ENCODE measurements around the gene LGR5.
"Not testable (repeated sequence)": the region's sequence is repeated elsewhere in the genome, so short reads cannot be mapped to it uniquely, and the experiment has no call there.

LGR5 gene

GRCh38 chr12:71465796-71466195 lies 26.2 kb downstream of the LGR5 start:
- in situ Hi-C loops (cut with MboI; ENCODE audit: low sequenced_read_pairs), result no loop called here

DNA sequence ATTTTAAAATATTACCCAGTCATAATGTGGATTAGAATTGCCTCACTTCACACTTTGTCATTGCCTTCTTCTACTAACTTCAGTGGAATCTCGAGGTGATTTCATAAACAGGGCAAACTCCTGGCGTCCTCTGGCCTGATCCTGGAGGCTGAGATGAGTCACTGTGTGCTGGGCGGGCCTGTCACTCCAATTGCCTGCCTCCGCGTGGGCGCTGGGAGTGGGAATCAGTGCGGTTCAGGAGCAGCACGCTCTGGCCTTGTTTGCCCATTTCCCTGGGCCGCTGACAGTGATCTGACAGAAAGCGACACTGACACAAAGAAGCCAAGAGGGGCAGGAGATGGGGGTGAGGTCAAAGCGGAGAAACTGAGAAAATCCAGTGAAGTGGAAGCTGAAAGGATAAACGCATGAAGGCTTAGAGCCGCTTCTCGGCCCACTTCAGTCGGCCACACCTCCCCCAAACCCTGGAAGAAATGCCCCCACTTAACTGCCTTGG lies 29.7 kb downstream of the LGR5 start:
- in situ Hi-C loops (cut with MboI; ENCODE audit: low sequenced_read_pairs), result no loop called here

DNA sequence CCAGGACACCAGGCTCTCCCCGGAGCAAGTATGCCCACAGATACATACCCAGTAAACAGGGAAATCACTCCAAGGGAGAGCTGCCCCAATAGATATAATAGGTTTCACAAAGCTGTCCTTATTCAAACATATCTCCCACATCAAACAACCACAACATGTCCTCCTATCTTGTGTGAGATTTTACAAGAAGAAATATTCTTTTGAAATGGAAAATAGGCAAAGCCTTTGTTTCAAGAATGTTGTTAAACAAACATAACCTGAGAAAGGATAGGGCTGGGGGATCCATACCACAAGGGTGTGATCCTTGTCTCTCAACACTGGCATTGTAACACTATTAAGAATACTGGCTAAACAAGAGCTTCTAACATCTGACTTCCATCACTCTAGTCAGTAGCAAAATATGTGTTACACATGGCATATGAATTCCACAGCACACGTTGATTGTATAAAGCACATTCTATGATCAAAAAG lies 32.9 kb downstream of the LGR5 start:
- in situ Hi-C loops (cut with MboI; ENCODE audit: low sequenced_read_pairs), result no loop called here

DNA sequence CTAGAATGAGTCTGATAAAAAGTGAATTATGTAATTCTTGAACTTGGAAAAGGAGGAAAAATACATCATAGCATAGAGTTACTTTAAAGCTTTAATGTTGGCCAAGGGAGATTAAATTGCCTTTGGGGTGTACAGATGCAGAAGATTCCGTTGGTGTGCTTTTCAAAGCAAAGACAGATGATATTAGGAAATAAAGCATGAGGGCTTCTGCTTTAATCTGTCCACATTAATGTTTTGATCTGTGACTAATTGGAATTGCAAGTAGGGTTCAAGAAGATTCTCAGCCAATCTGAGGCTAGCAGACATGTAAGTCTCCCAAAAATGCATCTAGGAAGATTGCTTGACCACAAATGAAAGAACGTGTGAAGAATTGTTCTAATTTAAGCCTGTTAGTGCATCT lies 35.2 kb downstream of the LGR5 start:
- in situ Hi-C loops (cut with MboI; ENCODE audit: low sequenced_read_pairs), result no loop called here

DNA sequence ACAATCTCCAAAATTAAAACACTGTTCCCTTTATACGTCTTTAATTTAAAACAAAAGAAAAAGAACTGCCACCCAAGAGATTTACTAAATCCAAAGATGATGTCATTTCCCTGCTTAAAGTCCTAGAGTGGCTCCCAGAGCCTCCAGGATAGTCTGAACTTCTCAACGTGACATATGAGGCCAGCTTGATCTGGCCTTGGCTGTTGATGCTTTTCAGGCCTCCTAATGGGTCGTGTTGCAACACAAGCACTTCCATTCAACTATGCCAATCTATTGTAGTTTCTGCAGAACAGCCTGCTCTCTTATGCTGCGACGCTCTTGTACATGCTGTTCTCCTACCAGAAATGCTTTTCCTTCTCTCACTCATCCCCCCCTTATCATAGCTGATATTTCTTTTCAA lies 35.7 kb downstream of the LGR5 start:
- in situ Hi-C loops (cut with MboI; ENCODE audit: low sequenced_read_pairs), result no loop called here

GRCh38 chr12:71476513-71476912 lies 36.9 kb downstream of the LGR5 start:
- in situ Hi-C loops (cut with MboI; ENCODE audit: low sequenced_read_pairs), result no loop called here

DNA sequence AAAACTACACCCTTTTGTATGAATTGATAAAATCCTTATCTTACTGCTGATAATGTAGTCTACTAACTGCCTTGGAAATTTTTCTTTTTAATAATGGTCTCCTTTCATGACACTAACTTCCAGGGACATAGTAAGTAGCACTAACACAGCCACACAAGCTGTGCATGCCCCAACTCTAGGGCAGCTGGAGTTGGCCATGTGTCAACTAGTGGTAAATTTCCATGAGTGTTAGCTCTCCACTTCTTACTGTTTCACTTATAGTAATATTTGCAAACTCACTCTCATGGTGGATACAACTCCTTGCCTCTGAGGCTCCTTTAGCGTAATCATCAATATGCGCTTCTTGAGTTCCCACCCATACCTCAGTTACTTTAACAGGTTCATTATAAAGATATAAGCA lies 38.0 kb downstream of the LGR5 start:
- in situ Hi-C loops (cut with MboI; ENCODE audit: low sequenced_read_pairs), result no loop called here

GRCh38 chr12:71478270-71478669 lies 38.7 kb downstream of the LGR5 start:
- in situ Hi-C loops (cut with MboI; ENCODE audit: low sequenced_read_pairs), result no loop called here

DNA sequence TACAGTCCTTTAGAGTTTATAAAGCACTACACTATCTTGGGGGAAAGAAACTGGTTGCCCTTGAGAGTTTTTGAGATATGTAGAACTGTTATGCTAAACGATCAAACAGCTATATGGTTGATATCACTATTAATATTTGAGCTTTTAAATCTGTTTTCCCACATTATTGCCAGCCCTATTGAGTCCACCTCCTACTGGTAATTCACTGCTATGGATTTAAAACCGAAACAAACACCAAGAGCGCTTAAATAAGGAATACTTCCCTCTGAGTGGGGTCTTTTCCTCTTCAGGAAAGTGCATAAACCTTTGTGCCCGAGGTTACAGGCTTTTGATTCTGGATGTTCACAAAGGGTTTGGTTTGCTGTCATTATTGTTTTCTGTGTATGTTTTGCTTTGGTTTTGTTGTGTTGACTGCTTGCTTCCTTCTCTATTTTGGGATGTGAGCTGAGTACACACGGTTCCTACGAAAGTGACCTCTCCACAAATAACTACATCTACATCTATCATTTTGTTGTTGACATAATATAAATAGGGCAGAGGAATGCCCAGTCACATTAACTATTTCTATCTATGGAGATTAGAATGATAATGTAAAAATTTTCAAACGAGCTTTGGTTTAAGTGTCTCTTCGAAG lies 44.8 kb downstream of the LGR5 start:
- in situ Hi-C loops (cut with MboI; ENCODE audit: low sequenced_read_pairs), result no loop called here

GRCh38 chr12:71490844-71491243 lies 51.2 kb downstream of the LGR5 start:
- in situ Hi-C loops (cut with MboI; ENCODE audit: low sequenced_read_pairs), result not testable (repeated sequence)

DNA sequence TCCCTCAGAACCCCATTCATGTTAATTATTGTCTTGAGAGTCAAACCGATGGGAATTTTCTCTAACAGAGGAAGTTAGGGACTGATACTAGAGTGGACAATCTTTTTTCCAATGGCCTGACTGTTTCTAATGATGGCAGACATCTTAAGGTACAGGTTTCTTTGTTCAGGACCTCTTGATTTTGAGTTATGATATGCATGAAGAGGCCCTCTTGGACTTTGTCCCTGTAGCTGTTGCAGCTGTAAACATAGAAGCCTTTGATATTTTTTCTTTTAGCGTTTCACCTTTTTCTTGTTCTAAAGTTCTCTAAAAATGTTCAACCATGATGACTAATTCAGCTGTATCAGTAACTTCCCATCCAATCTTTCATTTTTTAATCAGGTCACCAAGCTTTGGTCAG lies 53.0 kb downstream of the LGR5 start:
- in situ Hi-C loops (cut with MboI; ENCODE audit: low sequenced_read_pairs), result no loop called here

DNA sequence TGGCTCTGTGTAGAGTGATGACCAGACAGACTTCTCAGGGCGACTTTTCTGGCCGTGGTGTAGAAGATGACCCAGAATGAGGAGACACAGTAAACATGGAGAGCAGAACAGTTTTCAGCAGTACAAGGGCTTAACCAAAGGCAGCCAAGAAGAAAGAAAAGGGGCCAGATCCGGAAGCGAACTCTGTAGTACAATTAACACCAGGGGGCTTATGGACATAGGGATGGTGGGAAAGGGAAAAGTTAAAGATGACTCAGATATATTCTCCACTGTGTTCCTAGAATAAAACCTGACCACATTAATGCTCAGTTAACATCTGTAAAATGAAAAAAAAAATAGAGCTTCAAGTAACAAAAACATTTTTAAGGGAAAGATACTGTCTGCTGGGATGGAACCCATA lies 60.2 kb downstream of the LGR5 start:
- in situ Hi-C loops (cut with MboI; ENCODE audit: low sequenced_read_pairs), result no loop called here

DNA sequence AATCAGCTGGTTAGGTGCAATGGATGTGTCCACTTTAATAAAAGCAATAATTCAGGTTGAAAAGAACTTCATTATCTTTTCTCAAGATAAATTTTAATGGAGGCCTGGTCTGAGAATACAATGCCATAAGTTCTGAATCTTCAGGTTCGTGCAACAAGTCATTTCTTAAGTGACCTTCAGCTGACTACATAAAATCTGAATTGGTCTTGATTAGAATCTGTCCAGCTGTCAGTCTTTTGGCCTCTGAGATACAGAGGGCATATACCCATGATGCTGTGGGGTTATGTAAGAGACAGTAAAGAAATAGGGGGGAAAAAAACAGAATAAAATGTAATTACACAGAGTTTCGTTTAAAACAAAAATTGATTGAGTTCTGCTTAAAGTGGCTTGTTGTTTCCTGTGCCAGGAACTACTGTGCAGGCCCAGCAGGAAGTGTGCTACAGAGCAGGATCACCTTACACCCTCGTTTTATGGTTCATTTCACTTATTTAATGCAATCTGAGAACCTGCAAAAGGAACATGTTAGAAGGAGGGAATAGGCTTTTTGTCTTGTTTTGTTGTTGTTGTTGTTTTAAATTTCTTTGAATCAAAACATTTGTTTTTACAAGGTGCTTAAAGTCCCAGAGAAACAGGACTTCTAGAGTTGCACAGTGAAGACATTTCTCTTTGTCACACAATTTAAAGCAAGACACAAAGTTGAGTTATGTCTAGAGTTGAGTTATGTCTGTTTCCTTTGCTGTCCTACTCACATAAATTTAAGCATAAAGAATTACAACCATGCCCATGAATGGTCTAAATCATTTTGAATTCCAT lies 64.2 kb downstream of the LGR5 start:
- in situ Hi-C loops (cut with MboI; ENCODE audit: low sequenced_read_pairs), result no loop called here

GRCh38 chr12:71504476-71504875 lies 64.9 kb downstream of the LGR5 start:
- in situ Hi-C loops (cut with MboI; ENCODE audit: low sequenced_read_pairs), result no loop called here

- in situ Hi-C loops (cut with MboI; ENCODE audit: low sequenced_read_pairs), result no loop called here
Measured at GRCh38 chr12:71509705-71510104, 70.1 kb downstream of the LGR5 start.

GRCh38 chr12:71517145-71517846 lies 77.7 kb downstream of the LGR5 start:
- in situ Hi-C loops (cut with MboI; ENCODE audit: low sequenced_read_pairs), result no loop called here

- in situ Hi-C loops (cut with MboI; ENCODE audit: low sequenced_read_pairs), result no loop called here
Measured at GRCh38 chr12:71521125-71521524, 81.5 kb downstream of the LGR5 start.

DNA sequence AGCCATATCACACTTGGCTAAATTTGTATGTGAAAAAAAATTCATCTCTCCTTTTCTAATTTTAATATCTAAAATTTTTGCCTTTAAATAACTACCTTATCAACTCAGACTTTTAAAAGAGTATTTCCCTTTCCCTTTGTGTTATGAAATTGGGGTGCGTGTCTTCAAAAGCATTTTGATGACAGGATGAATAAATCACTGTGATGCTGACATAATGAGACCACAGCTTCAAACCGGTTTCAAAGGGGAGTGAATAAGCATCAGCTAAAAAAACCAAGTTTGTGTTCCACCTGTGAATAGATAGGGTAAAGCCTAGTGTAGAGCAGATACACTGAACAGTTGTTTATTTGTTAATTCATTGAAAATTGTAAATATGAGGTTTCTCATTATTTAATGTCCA lies 85.0 kb downstream of the LGR5 start:
- in situ Hi-C loops (cut with MboI; ENCODE audit: low sequenced_read_pairs), result no loop called here

DNA sequence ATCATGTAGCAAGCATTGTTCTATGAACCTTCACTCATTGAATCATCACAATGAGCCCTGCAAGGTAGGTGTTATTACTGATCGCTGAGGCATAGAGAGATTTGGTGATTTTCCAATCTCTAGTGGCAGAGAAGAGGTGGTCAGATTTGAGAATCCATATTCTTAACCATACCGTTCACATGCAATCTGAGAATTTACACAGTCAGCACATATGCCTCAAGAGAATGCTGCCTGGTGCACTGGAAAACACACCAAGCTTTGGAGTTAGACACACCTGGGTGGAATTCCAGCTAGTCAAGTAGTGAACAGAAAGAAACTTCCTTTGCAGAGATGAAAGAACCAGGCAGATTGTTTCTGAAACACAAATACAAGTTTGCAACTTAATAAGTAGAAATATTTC lies 94.1 kb downstream of the LGR5 start:
- in situ Hi-C loops (cut with MboI; ENCODE audit: low sequenced_read_pairs), result no loop called here

DNA sequence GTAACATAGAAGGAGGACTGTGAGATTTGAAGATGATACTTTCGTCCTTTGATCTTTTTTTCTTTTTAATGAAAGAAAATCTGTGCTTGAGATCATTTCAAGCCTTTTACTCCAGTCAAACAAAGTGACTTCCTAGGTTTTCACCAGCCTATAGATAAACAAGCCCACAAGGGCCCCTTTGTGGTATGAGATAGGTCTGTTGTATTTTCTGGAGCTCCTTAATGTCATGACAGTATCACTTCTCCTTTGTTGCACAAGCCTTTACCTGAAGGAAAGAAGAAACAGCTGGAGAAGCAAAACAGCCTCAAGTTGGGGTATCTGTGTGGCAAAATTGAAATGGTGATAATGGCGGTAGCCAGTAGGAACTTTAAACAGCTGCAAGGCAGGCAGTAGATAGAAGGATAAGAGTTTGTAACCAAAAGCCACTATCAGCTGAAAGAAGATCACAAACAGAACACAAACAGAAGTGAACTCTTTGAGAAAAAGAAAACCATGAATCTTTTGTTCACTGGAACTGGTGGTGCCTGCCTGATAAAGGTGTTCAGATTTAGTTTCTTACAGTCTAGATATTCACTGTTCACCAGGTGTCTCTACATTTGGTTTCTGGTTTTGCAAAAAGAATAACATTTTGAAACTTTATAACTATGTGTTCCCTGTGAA lies 96.8 kb downstream of the LGR5 start:
- in situ Hi-C loops (cut with MboI; ENCODE audit: low sequenced_read_pairs), result no loop called here

- in situ Hi-C loops (cut with MboI; ENCODE audit: low sequenced_read_pairs), result no loop called here
Measured at GRCh38 chr12:71536939-71537622, 97.5 kb downstream of the LGR5 start.
